NCI-H2196 (cell line): ENCODE data around the gene C11orf65.
"Not testable (repeated sequence)": the region's sequence is repeated elsewhere in the genome, so short reads cannot be mapped to it uniquely, and the experiment has no call there.

Source experiments
- DNase-seq: peaks from one replicate; lab custom pipeline; 2025; ENCODE audit not compliant: unreplicated experiment; lab: John Stamatoyannopoulos, UW

The C11orf65 gene

DNA sequence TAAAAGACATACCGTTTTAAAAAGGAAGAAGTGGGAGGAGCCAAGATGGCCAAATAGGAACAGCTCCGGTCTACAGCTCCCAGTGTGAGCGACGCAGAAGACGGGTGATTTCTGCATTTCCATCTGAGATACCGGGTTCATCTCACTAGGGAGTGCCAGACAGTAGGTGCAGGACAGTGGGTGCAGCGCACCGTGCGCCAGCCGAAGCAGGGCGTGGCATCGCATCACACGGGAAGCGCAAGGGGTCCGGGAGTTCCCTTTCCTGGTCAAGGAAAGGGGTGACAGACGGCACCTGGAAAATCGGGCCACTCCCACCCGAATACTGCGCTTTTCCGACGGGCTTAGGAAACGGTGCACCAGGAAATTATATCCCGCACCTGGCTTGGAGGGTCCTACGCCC, 93.8 kb downstream of the C11orf65 start:
- not testable (repeated sequence) for DNase-seq

DNA sequence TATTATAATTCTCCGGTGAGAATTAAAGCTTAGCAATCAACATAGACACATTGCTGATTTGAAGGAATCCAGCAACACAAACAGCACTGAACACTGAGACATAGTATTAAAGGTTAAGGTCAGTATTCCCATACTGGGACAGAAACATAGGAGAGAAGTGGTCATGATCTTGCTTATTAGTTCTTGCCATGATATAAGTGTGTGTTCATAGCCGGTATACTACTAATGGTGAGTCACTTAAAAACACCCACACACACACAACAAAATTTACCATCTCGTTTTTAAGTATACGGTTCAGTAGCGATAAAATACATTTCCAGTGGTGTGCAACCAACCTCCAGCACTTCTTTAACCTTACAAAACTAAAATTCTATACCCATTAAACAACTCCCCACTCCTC, 96.3 kb downstream of the C11orf65 start:
- no peak for DNase-seq

DNA sequence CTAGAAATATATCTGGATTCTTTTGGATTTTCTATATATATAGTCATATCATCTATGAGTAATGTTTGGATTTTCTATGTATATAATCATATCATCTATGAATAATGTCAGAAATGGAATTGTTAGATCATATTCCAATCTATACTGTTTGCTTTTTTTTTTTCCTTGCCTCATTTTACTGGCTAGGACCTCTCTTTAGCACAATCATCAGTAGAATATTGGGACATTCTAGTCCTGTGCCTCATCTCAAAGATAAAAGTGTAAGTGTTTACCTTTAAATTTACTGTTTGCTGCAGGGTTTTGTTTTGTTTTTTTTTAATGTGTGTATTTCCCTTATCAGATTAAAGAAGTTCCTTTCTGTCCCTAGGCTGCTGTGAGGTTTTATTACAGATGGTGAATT, 97.0 kb downstream of the C11orf65 start:
- no peak for DNase-seq

DNA sequence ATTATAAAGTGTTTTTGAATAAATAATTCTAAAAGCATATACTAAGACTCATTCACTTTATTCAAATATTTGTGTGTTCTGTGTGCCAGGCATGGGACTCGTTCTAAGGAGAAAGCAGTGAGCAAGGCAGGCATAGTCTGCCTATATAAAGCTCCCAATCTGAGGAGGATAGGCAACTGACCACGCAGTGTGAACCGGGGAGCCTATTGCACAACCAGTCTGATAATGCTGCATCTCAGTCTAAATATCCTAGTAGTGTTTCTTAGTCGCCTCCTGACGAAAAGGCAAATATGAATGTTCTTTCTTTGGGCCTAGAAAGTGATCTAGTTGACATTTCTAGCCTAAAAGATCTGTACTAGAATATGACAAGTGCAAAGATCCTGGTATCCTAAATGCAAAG, 98.3 kb downstream of the C11orf65 start:
- DNase-seq, result no peak

DNA sequence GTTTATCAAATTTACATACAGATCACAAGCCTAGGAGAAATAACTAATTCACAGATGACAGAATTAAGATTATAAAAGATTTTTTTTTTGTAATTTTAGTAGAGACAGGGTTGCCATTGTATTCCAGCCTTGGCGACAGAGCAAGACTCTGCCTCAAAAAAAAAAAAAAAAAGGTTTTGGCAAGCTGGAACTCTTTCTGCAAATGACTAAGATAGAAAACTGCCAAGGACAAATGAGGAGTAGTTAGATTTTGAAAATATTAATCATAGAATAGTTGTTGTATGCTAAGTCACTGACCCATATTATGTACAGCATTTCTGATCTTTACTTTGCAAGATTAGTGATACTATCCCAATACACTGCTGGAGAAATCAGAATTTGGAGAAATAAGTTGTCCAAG, 99.2 kb downstream of the C11orf65 start:
- DNase-seq, result no peak

DNA sequence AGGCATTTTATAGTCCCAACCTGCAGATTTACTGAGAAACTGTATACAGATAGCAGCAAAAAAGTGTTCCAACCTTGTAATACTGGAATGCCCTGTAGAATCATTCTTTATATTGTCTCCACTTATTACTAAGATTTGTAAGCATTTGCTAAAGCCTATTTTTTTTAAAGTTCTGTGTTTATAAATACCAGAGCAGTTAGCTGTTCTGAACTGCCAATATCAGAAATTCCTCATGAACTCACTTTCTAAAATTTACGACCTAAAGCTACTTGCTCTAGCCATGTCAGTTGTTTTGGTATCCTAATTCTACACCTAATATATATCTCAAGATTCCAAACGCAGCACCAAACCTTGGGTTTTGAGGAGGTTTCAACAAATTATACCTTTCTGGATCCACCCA, 103.2 kb downstream of the C11orf65 start:
- no peak for DNase-seq

DNA sequence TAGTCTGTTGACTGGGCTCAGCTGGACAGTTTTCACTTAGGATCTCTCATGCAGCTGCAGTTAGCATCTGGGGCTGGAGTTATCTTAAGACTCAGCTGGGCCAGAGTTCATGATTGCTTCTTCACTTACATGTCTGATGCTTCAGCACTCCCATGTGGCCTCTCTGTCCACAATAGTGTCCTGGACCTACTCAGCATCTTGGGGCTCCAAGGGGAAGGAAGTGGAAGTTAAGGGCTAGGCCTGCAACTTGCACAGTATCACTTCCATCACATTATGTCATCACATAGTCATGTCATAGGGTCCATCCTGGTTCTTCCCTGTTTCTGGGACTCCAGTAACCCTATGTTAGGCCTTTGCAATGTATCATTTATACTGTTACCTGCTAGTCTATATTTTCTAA, 115.9 kb downstream of the C11orf65 start:
- DNase-seq, result no peak

DNA sequence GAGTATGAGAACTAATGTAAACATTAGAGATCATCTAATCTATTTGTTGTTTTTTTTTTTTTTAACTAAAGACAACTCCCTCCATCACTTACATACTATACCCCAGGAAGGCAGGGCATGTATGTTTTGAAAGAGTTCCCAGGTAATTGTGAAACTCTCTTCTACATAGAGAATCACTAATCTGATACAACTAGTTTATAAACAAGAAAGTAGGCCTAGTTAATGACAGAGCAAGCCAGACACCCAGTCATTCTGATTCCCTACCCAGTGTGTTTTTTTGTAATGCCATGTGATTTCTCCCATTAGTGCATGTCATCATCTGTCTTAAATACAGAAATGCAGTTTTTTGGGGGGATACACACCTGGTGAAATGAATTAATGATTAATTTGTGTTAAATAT, 120.9 kb downstream of the C11orf65 start:
- no peak for DNase-seq

DNA sequence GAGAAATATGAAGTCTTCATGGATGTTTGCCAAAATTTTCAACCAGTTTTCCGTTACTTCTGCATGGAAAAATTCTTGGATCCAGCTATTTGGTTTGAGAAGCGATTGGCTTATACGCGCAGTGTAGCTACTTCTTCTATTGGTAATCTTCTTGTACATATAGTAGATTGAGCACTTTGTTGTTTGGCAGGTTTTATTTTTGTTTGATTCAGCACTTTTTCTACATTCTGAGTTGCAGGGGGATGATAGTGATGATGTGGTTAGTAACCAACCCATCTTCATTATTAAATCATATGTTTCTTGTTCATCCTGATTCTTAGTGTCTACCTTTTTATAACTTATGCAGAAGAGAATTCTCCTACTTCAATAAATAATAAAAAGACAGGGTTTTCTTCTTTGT, 121.6 kb downstream of the C11orf65 start:
- DNase-seq, result no peak

DNA sequence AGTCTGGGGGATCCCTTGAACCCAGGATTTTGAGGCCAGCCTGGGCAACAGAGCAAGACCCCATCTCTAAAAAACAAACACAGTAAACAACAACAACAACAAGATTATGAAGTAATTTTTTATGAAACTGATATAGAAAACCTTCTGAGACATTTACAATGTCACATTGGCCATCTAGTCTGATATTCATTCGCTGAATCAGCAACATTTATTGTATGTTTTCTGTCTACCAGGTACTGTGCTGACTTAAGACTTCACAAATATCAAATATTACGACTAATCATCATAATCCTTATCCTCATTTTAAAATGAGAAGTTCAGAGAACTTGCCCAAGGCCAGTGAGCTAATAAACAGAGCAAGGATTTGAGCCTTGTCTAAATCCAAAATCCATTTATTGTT, 123.6 kb downstream of the C11orf65 start:
- DNase-seq, result no peak

DNA sequence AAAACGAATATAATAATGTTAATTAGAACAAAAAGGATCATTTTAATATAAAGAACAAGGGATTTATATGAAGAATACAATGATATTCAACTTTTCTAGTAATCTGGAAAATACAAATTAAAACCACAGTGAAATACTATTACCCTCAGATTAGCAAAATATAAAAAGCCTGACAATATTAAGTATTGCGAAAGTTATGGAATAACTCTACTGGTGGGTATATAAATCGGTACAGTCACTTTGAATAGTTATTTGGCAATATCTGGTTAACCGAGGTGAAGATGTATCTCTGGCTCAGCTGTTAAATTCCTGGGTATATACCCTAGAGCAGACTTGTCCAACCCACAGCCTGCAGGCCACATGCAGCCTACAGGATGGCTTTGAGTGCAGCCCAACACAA, 125.7 kb downstream of the C11orf65 start:
- DNase-seq, result no peak

DNA sequence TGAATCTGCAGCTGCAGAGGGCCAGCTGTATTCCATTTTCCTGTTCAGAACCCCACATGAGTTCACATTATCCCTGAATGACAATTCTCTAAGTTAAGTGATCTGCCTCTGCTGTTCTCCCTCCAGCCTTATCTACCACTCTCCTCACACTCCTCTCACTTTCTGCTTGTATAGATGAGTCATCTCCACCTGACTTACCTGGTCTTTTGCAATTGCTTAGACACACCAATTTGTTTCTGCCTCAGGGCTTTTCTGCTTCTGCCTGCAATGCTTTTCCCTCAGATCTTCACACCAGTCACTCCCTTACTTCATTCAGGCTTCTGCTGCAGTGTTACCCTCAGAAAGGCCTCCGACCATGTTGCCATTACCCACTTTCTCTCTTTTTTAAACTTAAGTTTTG, 126.4 kb downstream of the C11orf65 start:
- DNase-seq, result peak; percentile 14

DNA sequence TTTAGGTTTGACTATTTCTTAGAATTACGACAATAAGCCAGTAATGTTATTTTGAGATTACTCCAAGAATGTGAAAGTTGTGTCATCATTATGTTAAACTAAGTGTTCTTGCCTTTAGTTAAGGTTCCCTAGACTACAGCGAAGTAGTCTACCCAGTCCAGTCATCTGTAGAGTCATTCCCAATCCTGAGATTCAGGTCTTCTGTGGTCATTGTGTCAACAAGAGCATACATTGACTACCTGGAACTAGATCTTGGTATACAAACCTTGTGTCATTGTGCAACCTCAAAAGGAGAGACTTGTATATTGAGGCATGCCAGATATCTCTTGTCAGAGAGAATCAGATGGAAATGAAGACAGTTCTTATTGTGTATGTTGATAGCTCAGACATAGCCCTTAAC, 128.6 kb downstream of the C11orf65 start:
- no peak for DNase-seq

DNA sequence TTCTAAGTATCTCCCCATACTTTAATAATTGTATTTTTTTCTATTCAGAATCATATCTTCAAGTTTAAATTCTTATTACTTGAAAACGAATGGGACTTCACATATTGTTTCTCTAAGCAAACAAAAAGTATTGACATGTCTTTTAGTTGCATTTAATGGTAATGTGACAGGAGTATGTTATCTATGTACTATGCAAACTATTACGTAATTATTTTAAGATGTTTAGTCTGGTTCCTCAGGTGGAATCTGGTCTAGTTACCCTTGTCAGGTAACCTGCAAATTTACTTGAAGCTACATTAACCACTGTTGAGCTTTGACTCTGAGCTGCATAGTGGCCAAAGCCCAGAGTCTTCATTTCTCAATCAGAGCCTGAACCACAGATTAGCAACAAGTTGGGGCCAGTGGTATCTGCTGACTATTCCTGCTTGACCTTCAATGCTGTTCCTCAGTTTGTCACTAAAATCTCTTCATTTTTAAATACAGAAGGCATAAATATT, 133.9 kb downstream of the C11orf65 start:
- no peak for DNase-seq
